ENCODE measurements around the gene HDAC7.
A peak's percentile ranks its signal among the peaks of the same experiment; 100 is the strongest.

Gene HDAC7

DNA sequence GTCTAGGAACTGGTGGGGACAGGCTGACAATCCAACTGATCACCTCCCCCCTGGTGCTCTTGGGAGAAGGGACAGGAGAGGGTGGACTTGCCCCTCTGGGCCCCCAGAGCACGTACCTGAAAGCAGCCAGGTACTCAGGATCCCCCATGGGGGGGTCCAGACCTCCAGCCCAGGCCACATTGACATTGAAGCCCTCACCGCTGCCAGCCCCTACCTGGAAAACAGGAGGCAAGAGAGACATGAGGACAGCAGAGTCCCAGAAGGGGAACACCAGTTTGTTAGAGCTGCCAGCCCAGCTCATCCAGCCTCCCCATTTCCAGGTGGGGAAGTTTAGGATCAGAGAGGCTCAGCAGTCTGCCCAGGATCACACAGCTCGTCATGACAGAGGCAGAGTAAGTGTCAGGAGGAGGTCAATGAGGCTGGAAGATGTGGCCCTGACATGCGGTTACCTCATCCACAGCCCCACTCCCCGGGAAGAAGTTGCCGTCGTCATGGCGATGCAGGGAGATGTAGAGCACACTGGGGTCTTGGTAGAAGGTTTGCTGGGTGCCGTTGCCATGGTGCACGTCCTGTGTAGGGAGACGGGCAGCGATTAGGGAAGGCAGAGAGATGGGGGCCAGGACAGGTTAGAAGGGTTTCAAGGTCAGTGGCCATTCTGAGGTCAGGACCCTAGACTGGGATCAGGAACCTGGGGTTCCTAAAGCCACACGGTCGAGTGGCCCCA, 31.9 kb downstream of the HDAC7 start:
- Histone ChIP-seq H3K36me3 (ENCODE audit: insufficient read depth, low read length) (peaks cover 93% of the 10 kb centered on the region), H3K9me3 (replicated peaks; ENCODE audit: low read length) (no peaks in the 10 kb centered on the region), H3K9ac (ENCODE audit: low read depth, low read length) (no peak overlapping the region), H3K27me3 (ENCODE audit: control insufficient read depth, insufficient read depth, low read length) (no peaks in the 10 kb centered on the region), H3K4me1 (ENCODE audit: control insufficient read depth, insufficient read depth, low read length) (no peaks in the 10 kb centered on the region), H3K4me2 (ENCODE audit: low read length) (no peak overlapping the region), H3K4me3 (ENCODE audit: low read length) (no peak overlapping the region)

DNA sequence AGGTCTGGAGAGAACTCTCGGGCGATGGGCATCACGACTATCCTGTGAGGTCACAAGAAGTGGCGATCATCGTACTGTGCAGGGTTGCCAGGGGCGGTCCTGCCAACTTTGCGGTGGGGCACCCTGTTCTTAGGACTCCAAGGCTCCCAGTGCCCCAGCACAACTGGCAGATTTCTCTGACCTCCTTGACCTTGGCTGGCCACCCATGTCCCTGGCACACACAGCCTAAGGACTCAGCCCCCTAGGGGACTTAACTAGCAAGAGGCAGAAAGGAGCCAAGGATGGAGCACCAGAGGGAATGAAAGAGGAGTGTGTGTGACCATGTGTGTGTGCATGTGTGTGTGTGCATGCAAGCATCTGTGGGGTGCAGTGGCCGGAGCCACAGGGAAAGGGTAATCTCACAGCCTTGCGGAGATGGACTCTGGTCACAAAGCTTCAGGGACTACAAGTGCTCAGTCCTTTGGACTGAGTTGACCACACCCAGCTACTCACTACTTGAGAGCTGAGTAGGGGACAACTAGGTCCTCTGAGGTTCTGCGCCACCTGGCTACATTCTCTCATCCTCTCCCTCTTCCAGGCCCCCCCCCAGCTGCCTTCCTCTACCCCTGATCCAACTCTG, 32.9 kb downstream of the HDAC7 start:
- no peak overlapping the region for H3K4me3 ChIP-seq (ENCODE audit: low read length)
- H3K27me3 ChIP-seq (ENCODE audit: control insufficient read depth, insufficient read depth, low read length) = no peaks in the 10 kb centered on the region
- no peaks in the 10 kb centered on the region for H3K9me3 ChIP-seq (replicated peaks; ENCODE audit: low read length)
- H3K9ac ChIP-seq (ENCODE audit: low read depth, low read length) = peak overlapping the region; percentile 41
- peaks cover 96% of the 10 kb centered on the region for H3K36me3 ChIP-seq (ENCODE audit: insufficient read depth, low read length)
- no peaks in the 10 kb centered on the region for H3K4me1 ChIP-seq (ENCODE audit: control insufficient read depth, insufficient read depth, low read length)
- no peak overlapping the region for H3K4me2 ChIP-seq (ENCODE audit: low read length)

DNA sequence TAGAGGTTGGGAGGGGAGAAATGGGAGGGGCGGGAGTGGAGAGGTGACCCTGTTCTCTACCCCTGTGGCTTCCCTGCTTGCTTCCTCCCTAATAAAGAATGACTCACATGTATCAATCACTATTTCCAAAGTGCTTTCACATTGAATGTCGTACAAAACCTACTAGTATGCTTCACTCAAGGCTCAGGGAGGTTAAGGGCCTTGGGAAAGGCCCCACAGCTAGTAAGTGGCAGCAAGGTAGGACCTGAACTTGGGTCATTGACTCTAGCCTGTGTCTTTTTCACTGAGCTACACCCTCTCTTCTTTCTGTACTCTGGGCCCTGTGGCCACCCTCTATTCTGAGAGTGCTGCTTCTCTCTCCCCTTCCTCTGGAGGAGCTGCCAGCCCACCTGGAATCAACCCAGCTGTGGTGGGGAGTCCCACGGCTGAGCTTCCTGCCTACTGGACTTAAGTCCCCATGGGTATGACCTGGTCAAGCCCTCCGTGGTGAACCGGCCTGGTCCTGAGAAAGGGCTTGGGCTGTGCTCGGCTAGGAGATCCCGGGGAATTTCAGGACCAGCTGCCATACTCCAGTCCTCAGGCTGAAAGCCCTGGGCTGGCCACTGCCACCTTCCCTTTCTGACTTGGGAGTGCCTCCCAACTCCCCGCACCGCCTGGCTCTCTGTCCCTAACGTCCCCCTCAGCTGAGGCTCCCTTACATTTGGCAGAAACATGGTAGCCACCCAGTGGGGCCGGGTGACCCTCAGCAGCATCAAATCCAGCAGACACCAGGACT, 33.6 kb downstream of the HDAC7 start:
- no peak overlapping the region for H3K4me2 ChIP-seq (ENCODE audit: low read length)
- peak overlapping the region; percentile 41 for H3K9ac ChIP-seq (ENCODE audit: low read depth, low read length)
- H3K4me3 ChIP-seq (ENCODE audit: low read length) = no peak overlapping the region
- peaks cover 99% of the 10 kb centered on the region for H3K36me3 ChIP-seq (ENCODE audit: insufficient read depth, low read length)
- H3K4me1 ChIP-seq (ENCODE audit: control insufficient read depth, insufficient read depth, low read length) = no peaks in the 10 kb centered on the region
- H3K27me3 ChIP-seq (ENCODE audit: control insufficient read depth, insufficient read depth, low read length) = no peaks in the 10 kb centered on the region
- no peaks in the 10 kb centered on the region for H3K9me3 ChIP-seq (replicated peaks; ENCODE audit: low read length)

DNA sequence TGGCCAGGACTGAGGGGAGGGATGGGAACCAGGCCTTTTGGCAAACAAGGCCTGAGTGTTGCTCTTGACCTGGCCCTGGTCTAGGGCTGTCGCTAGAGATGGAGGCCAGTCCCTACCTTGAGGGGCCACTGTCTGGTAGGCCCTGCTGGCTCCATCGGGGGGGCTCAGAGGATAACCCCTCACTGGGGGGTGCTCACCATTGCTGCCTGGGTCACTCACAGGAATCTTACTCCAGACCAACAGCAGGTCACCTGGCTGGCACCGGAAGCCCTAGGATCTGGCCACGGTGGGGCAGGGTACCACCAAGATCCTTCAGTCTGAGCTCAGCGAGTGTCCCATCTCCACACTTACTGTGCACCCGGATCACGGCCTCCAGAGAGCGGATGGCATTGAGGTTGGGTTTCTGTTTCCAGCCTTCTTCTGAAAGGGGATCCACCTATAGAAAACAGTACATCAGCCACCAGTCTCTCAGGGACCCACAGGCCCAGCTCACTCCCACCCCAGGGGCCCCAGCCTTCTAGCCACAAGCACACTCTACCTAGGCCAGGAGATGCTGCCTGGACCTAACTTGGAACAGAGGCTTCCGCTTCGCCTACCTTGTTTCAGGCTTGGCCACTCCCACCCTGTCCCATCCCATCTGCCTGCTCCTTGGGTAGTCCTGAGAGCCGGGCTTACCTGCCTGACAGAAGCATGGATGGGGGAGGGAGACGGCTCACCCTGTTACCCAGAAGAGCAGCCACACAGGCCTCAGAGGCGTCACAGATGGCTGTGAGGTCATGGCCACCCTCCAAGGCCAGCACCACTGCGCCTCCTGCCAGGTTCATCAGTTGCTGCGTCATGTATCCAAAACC, 34.4 kb downstream of the HDAC7 start:
- H3K4me3 ChIP-seq (ENCODE audit: low read length) = no peak overlapping the region
- H3K36me3 ChIP-seq (ENCODE audit: insufficient read depth, low read length) = peaks cover 92% of the 10 kb centered on the region
- no peaks in the 10 kb centered on the region for H3K4me1 ChIP-seq (ENCODE audit: control insufficient read depth, insufficient read depth, low read length)

DNA sequence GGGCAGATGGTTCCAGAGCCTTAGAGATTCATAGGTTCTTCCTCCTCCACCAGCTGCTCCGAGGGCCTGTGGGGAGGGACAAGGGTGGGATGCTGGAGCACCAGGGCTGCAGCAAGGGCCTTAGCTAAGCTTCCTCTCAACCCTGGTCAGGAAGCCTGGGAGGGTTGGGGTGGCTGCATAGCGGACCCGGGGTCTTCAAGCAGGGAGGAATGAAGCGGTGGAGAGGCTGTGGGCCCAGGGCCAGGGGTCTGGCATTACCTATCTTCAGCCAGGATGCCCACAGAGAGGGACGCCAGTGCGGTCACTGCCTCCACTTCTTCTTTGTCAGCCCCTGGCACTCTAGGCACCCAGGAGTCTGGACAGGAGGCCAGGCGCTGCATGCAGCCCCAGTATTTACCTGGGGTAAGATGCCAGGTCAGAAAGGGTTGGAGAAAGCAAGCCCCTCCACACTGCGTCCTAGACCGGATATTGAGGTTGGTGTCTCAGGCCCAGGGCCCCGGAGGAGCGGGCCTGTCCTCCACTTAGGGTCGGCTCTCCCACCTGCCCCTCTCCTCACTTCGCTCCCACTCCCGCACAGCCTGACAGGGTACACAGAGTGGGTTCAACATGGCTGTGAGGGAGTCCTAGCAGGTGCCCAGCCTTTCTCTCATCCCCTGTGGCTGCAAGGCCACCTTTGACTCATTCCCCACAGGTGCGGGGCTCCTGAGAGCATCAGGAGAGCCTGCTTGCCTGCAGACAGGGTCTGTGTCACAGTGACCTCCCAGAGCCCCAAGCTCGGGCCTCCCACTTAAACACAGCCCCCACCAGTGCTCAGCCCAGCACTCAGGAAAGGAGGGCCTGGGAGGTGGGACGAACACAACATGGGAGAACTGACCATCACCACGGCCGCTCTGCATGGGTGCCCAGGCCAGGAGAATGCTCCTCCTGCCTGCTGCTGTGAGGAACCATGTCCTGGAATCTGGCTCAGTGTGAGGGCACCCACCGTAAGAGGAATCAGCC, 35.6 kb downstream of the HDAC7 start:
- H3K9ac ChIP-seq (ENCODE audit: low read depth, low read length) = no peak overlapping the region
- H3K36me3 ChIP-seq (ENCODE audit: insufficient read depth, low read length) = peaks cover 82% of the 10 kb centered on the region

More for the DNA sequence above, 34.4 kb downstream of the HDAC7 start:
- Histone ChIP-seq H3K27me3 (ENCODE audit: control insufficient read depth, insufficient read depth, low read length) (no peaks in the 10 kb centered on the region), H3K9ac (ENCODE audit: low read depth, low read length) (no peak overlapping the region), H3K9me3 (replicated peaks; ENCODE audit: low read length) (no peaks in the 10 kb centered on the region), H3K4me2 (ENCODE audit: low read length) (no peak overlapping the region)

DNA sequence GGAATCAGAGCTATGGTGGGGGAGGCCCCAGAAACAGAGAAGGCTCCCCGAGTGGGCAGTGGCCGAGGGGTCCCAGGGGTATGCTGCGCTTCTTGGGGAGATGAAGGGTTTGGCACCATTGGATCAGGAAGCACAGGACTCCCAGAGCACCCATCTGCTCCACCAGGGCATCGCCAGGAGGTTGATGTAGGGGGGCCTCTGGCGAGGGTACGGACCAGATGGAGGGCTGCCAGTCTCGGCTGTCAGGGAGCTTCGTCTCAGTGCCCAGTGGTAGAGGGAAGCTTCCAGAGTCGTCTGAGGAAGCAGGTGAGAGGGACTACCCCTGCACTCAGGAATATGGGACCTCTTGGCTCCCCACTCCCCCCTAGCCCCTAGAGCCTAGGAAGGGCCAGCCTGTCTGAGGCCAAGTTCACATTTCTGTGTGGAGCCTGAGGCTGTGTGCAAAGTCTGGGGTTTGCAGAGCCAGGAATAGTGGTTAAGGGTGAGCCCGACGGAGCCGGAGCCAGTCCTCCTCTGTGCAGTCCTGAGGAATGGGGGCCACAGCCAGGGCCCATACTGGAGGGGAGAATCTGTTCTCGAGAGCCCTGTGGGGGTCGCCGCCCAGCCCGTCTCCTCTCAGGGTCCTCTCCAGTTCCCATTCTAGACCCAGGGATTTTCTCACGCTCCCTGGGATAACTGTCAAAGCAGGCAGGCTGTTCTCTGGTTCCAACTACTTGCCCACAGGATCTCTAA, 36.5 kb downstream of the HDAC7 start:
- no peak overlapping the region for H3K4me3 ChIP-seq (ENCODE audit: low read length)
- no peaks in the 10 kb centered on the region for H3K9me3 ChIP-seq (replicated peaks; ENCODE audit: low read length)
- H3K36me3 ChIP-seq (ENCODE audit: insufficient read depth, low read length) = peaks cover 72% of the 10 kb centered on the region
- no peaks in the 10 kb centered on the region for H3K27me3 ChIP-seq (ENCODE audit: control insufficient read depth, insufficient read depth, low read length)
- H3K4me1 ChIP-seq (ENCODE audit: control insufficient read depth, insufficient read depth, low read length) = peaks cover 7% of the 10 kb centered on the region
- no peak overlapping the region for H3K4me2 ChIP-seq (ENCODE audit: low read length)
- H3K9ac ChIP-seq (ENCODE audit: low read depth, low read length) = no peak overlapping the region

More for the DNA sequence above, 35.6 kb downstream of the HDAC7 start:
- Histone ChIP-seq H3K27me3 (ENCODE audit: control insufficient read depth, insufficient read depth, low read length) (no peaks in the 10 kb centered on the region), H3K4me2 (ENCODE audit: low read length) (no peak overlapping the region), H3K4me1 (ENCODE audit: control insufficient read depth, insufficient read depth, low read length) (no peaks in the 10 kb centered on the region), H3K9me3 (replicated peaks; ENCODE audit: low read length) (no peaks in the 10 kb centered on the region), H3K4me3 (ENCODE audit: low read length) (no peak overlapping the region)

DNA sequence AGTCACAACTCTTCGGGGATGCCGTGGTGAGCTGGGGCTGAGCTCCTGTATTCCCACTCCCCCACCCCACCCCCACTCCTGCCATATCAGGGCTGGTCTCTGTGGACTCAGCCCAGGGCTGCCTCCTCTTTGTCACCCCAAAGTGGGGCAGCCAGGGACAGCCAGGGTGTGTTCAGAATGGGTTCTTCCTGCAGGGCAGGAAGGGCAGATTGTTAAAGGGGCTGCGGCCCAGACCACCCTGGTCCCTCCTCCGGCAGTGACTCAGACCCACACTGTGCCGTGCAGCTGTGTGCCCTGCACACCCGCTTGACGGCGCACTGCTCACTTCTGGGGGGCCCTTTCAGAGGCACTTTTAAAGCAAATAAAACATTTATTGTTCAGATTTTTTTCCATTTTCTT, 37.3 kb downstream of the HDAC7 start:
- no peak overlapping the region for H3K9ac ChIP-seq (ENCODE audit: low read depth, low read length)
- H3K27me3 ChIP-seq (ENCODE audit: control insufficient read depth, insufficient read depth, low read length) = no peaks in the 10 kb centered on the region
- H3K4me2 ChIP-seq (ENCODE audit: low read length) = no peak overlapping the region
- H3K9me3 ChIP-seq (replicated peaks; ENCODE audit: low read length) = no peaks in the 10 kb centered on the region
- H3K4me1 ChIP-seq (ENCODE audit: control insufficient read depth, insufficient read depth, low read length) = peaks cover 15% of the 10 kb centered on the region
- no peak overlapping the region for H3K4me3 ChIP-seq (ENCODE audit: low read length)
- peaks cover 64% of the 10 kb centered on the region for H3K36me3 ChIP-seq (ENCODE audit: insufficient read depth, low read length)

DNA sequence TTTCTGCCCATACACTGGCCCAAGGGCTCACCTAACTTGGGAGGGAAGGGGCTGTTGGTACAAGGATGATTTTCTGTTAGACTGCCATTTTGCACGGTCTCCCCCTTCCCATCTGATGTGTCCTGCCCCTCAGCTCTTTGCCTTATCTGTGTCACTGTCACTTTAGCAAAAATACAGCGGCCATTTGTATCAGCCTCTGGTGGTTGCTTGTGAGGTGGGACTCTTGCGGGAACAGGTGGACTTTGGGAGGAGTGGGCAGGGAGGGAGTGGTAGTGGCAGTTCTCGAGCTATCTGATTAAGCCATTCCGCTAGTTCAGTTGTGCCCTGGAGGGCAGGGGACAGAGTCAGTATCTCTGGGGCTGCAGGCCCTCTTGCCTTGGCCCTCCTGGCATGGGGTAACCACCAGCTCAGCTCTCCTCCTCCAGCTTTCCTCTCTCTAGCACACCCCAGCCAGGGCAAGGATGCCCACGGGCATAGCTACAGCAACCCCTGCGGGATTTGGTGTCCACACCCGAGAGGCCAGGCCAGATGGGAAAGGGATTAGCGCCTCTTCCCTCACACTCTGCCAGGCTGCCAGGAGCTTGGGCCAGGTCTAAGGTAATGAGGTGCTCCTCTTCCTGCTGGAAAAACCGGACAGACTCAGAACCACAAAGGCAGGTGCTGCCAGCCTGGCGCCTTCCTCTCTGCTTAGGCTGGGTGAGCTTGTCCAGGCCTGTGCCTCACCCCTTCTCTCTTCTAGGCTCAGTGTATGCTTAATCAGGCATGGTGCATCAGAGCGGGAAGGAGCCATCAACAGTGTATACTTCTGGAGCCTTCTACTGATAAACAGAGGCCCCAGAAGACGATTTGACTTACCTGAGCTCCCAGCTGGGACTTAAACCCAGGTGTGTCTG, 38.0 kb downstream of the HDAC7 start:
- Histone ChIP-seq H3K9me3 (replicated peaks; ENCODE audit: low read length) (no peaks in the 10 kb centered on the region), H3K27me3 (ENCODE audit: control insufficient read depth, insufficient read depth, low read length) (no peaks in the 10 kb centered on the region), H3K9ac (ENCODE audit: low read depth, low read length) (no peak overlapping the region), H3K4me1 (ENCODE audit: control insufficient read depth, insufficient read depth, low read length) (peaks cover 22% of the 10 kb centered on the region), H3K4me3 (ENCODE audit: low read length) (no peak overlapping the region), H3K4me2 (ENCODE audit: low read length) (no peak overlapping the region), H3K36me3 (ENCODE audit: insufficient read depth, low read length) (peaks cover 58% of the 10 kb centered on the region)

DNA sequence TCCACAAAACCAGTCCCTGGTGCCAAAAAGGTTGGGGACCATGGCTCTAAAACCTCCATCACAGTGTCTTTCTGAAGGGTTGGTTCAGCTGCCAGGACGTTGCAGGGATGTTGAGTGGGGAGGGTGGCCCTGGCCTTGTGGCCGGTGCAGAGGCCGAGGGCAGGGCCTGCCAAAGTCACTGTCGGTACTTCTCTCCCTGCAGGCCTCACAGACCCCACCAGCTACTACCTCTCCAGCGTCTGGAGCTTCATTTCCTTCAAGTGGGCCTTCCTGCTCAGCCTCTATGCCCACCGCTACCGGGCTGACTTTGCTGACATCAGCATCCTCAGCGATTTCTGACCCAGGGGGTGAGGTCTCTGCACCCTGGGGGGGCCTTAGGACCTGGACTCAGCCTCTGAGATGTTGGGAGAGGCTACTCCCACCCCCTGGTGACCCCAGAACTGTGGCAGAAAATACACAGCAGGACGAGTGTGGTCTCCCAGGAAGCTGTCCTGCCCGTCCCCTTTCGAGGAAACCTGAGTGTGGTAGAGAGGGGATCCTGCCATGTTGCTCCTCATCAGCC, 39.7 kb downstream of the HDAC7 start:
- Histone ChIP-seq H3K4me1 (ENCODE audit: control insufficient read depth, insufficient read depth, low read length) (peaks cover 39% of the 10 kb centered on the region), H3K27me3 (ENCODE audit: control insufficient read depth, insufficient read depth, low read length) (no peaks in the 10 kb centered on the region), H3K4me2 (ENCODE audit: low read length) (no peak overlapping the region), H3K4me3 (ENCODE audit: low read length) (no peak overlapping the region), H3K36me3 (ENCODE audit: insufficient read depth, low read length) (peaks cover 41% of the 10 kb centered on the region), H3K9ac (ENCODE audit: low read depth, low read length) (no peak overlapping the region), H3K9me3 (replicated peaks; ENCODE audit: low read length) (no peaks in the 10 kb centered on the region)

Data from skeletal muscle satellite cell (primary cell).